Heart left ventricle (tissue), 16 donors: ENCODE data around the gene CAMK2D. TPM values are rescaled to one million over a fixed set of nuclear protein-coding genes. Genes with fewer than 3 reads are reported as not detected.
A peak's percentile ranks its signal among the peaks of the same experiment; 100 is the strongest.

Experiments used
- ATAC-seq, 4 donors: fragments of 200-7000 bp; cut with Tn5 transposase; one replicate each; pipeline ENCODE4 v1.9.1; 2020 to 2022; ENCODE audit warnings: moderate library complexity in 4 of 4, mild to moderate bottlenecking in 3 of 4, moderate number of reproducible peaks in 1 of 4
- DNase-seq, 5 donors: peaks; one replicate each; pipeline ENCODE4 v3.0.0-alpha.2; 2020
- H3K27ac ChIP-seq, 12 donors: fragments of 200-600 bp; sonication (generic) in 4 of 12; one replicate each; pipeline versions ENCODE4 v1.5.0 to v1.8.0; 2016 to 2022; ENCODE audit warnings: mild to moderate bottlenecking in 2 of 12
- H3K27me3 ChIP-seq, 9 donors: fragments of 200-600 bp; sonication (generic) in 2 of 9; one replicate each; pipeline versions ENCODE4 v1.5.1 to v1.8.0; 2016 to 2022; ENCODE audit warnings: mild to moderate bottlenecking in 3 of 9
- H3K36me3 ChIP-seq, 9 donors: fragments of 200-600 bp; sonication (generic) in 2 of 9; one replicate each; pipeline versions ENCODE4 v1.5.0 to v1.8.0; 2018 to 2022; ENCODE audit warnings: mild to moderate bottlenecking in 2 of 9
- H3K4me1 ChIP-seq, 12 donors: fragments of 200-600 bp; sonication (generic) in 4 of 12; one replicate each; pipeline versions ENCODE4 v1.5.0 to v1.8.0; 2016 to 2022; ENCODE audit warnings: mild to moderate bottlenecking in 3 of 12
- H3K4me3 ChIP-seq, 12 donors: fragments of 200-600 bp; sonication (generic) in 4 of 12; one replicate each; pipeline versions ENCODE4 v1.5.0 to v1.8.0; 2017 to 2022; ENCODE audit warnings: mild to moderate bottlenecking in 9 of 12, moderate library complexity in 4 of 12
- H3K9me3 ChIP-seq, 12 donors: fragments of 200-600 bp; sonication (generic) in 4 of 12; one replicate each; pipeline versions ENCODE4 v1.5.0 to v1.8.0; 2016 to 2022; ENCODE audit warnings: mild to moderate bottlenecking in 1 of 12
- CTCF ChIP-seq, 12 donors: fragments of 200-600 bp; sonication (generic) in 4 of 12; IDR thresholded peaks; one replicate each; pipeline versions ENCODE4 v1.5.0 to v1.8.0; 2018 to 2022; ENCODE audit warnings: antibody characterized with exemption in 12 of 12, mild to moderate bottlenecking in 5 of 12
- POLR2A ChIP-seq, 2 donors: fragments of 450-650 bp; IDR thresholded peaks; one replicate each; pipeline ENCODE4 v1.6.1; 2017; ENCODE audit warnings: antibody characterized with exemption in 2 of 2, mild to moderate bottlenecking in 2 of 2, moderate library complexity in 2 of 2
- WGBS, 4 donors: extraction: QIAGEN DNeasy Blood & Tissue Kit in 2 of 4; methylation state at CpG; one replicate each; pipeline versions ENCODE4 v1.1.5 to v1.1.7; 2013 to 2018; 5-methylcytosine and 5-hydroxymethylcytosine counted together
- intact Hi-C, 10 donors: fragments of 100-400 bp; cut with DNase I; formaldehyde crosslinking; loops; one replicate each; pipeline versions ENCODE4 v1.11.1 to v1.14.2; 2022
- polyA plus RNA-seq, 2 donors: library from polyadenylated mRNA; stranded (reverse); fragments of 200-250 nt; gene quantifications; one replicate each; pipeline ENCODE4 v1.2.3, GENCODE V29; 2013
- total RNA-seq, 9 donors: library from RNA; depleted of rRNA in 2 of 9; stranded (reverse); fragments of >200 nt in 2 of 9; fragmentation: NEBNext Ultra II Directional in 3 of 9; extraction: Animal tissue kit (Norgen Biotek cat#: 25700) in 3 of 9; gene quantifications; one replicate each; pipeline versions ENCODE4 v1.1.0 to v1.2.4, GENCODE V29; 2016 to 2023
- donor health status: ischemic (EF 13 %, LVEDD 7.1; RV severe dilation, severe dysfunction).
- donor health status: healthy with polysubstance abuse.
- donor health status: DM: no; HTN: yes; CAD: no.
- donor health status: DM: no; HTN: no; CAD: no.
- donor health status: ischemic (EF 25% LVEDD 6.9; RV normal size, moderate dysfunction).
- donor health status: ischemic (EF 25% LVEDD 5.7; RV mildly dilated, moderate dysfunction).
- donor health status: healthy.
- donor health status: DM: yes; HTN: yes; CAD: no.
- donor health status: ischemic (EF 35%, LVEDD 5.7; RV mildly dilated, moderate dysfunction).
- donor health status: nonischemic (EF 11% LVEDD 7.7; RV severe dilation, severe dysfunction).
- donor health status: DM: yes; HTN: yes; CAD: no.
- donor health status: PGD.
- donor health status: ischemic (EF 29% LVEDD 5.4; RV normal size, mild dysfunction).
- donor health status: nonischemic (EF 23%, LVEDD 6.1; RV moderate dilation, normal function).

Gene CAMK2D
- total and polyA plus RNA-seq, 11 donors: 40.9 to 294 (median 215) TPM

DNA sequence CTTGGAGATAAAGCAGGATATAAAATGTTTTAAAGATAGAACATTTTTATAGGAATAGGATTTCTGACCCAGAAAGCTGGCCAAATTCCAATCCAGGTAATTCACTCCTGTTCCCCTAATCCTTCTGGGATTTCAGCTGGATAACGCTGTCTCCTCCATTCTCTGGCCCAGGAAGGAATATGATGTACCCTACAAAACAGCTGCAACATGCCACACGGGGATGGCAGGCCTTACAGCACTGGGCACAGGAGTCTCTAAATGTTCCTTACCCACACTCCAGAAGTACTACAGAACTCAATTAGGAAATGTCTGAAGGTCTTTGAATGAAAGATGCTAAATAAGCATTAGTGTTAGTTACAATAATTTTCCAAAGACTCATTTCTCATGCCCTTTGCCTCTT, 15.8 kb downstream of the CAMK2D start:
- peak in 3 of 4 donors; percentile 38 to 61 (median 44) for ATAC-seq
- H3K4me3 ChIP-seq: no peak overlapping the region
- no peak overlapping the region for H3K27ac ChIP-seq
- peaks cover 0 to 72% (median 38%) of the 10 kb centered on the region in 12 donors for H3K4me1 ChIP-seq
- no peak for TF ChIP-seq POLR2A (IDR thresholded peaks at IDR 0.05)
- TF ChIP-seq CTCF (IDR thresholded peaks at IDR 0.05): no peak
- H3K36me3 ChIP-seq: peaks cover 0 to 8% (median 0%) of the 10 kb centered on the region in 9 donors
- intact Hi-C loops: no loop called here
- 76 to 80% (median 78%) methylated on average over 2 of the region's 2 CpGs for WGBS, 4 donors
- H3K9me3 ChIP-seq: no peaks in the 10 kb centered on the region
- no peak for DNase-seq
- H3K27me3 ChIP-seq: no peaks in the 10 kb centered on the region

- Histone ChIP-seq H3K27ac (peak overlapping the region in 1 of 12 donors; percentile 18), H3K4me3 (no peak overlapping the region), H3K27me3 (no peaks in the 10 kb centered on the region), H3K9me3 (no peaks in the 10 kb centered on the region), H3K36me3 (peaks cover 0 to 8% (median 0%) of the 10 kb centered on the region in 9 donors), H3K4me1 (peaks cover 0 to 67% (median 34%) of the 10 kb centered on the region in 12 donors)
- intact Hi-C loops: no loop called here
- ATAC-seq: no peak
- WGBS, 4 donors: 85 to 88% (median 87%) methylated on average over 4 of the region's 4 CpGs
- DNase-seq: no peak
- no peak for TF ChIP-seq CTCF (IDR thresholded peaks at IDR 0.05)
- no peak for TF ChIP-seq POLR2A (IDR thresholded peaks at IDR 0.05)
Measured at GRCh38 chr4:113744667-113745240, 16.8 kb downstream of the CAMK2D start.

GRCh38 chr4:113743690-113744089, 17.8 kb downstream of the CAMK2D start:
- 78 to 90% (median 89%) methylated on average over 6 of the region's 6 CpGs for WGBS, 4 donors
- TF ChIP-seq CTCF (IDR thresholded peaks at IDR 0.05) (no peak), POLR2A (IDR thresholded peaks at IDR 0.05) (no peak)
- Histone ChIP-seq H3K4me1 (peaks cover 2 to 71% (median 36%) of the 10 kb centered on the region in 12 donors), H3K9me3 (no peaks in the 10 kb centered on the region), H3K27ac (peak overlapping the region in 4 of 12 donors; percentile 2 to 18 (median 12)), H3K27me3 (no peaks in the 10 kb centered on the region), H3K4me3 (no peak overlapping the region), H3K36me3 (peaks cover 0 to 8% (median 0%) of the 10 kb centered on the region in 9 donors)
- DNase-seq (no peak), ATAC-seq (no peak)
- intact Hi-C loops: no loop called here

GRCh38 chr4:113742643-113743042, 18.9 kb downstream of the CAMK2D start:
- Histone ChIP-seq H3K27me3 (no peaks in the 10 kb centered on the region), H3K27ac (peak overlapping the region in 2 of 12 donors; percentile 21 to 28), H3K9me3 (no peaks in the 10 kb centered on the region), H3K4me1 (peaks cover 3 to 78% (median 44%) of the 10 kb centered on the region in 12 donors), H3K4me3 (no peak overlapping the region), H3K36me3 (peaks cover 0 to 8% (median 0%) of the 10 kb centered on the region in 9 donors)
- ATAC-seq (no peak), DNase-seq (no peak)
- no peak for TF ChIP-seq CTCF (IDR thresholded peaks at IDR 0.05)
- no peak for TF ChIP-seq POLR2A (IDR thresholded peaks at IDR 0.05)
- intact Hi-C loops: no loop called here
- WGBS, 4 donors: 73 to 85% (median 80%) methylated on average over 2 of the region's 2 CpGs
